K562 (cell line): ENCODE data around the gene MIR17HG. TPM values are rescaled to one million over a fixed set of nuclear protein-coding genes. Genes with fewer than 3 reads are reported as not detected.

Experiments
- ATAC-seq: fragments of 200-7000 bp; cut with Tn5 transposase; 3 replicates; pipeline ENCODE4 v1.9.1; 2020; ENCODE audit warnings: moderate library complexity
- BruUV-seq: library from RNA; stranded (reverse); fragments of 400-500 nt; replicated peaks from 2 replicates; lab custom pipeline; 2021; lab: Mats Ljungman, UMichigan
- CTCF ChIA-PET: fragments of 300-600 bp; formaldehyde crosslinking; extraction: SDS; loops from one replicate; lab custom pipeline; 2021; ENCODE audit warnings: low intra/inter-chr PET ratio; lab: Yijun Ruan, JAX
- POLR2A ChIA-PET: fragments of 300-600, 350-650 bp; sonication (Branson Sonifier 250); formaldehyde crosslinking; extraction: SDS; loops from one replicate; lab custom pipeline; 2021; ENCODE audit warnings: antibody characterized with exemption, inconsistent platforms; lab: Yijun Ruan, JAX
- DNase-seq, 4 experiments: peaks; one replicate each; pipeline versions ENCODE4 v3.0.0 to v3.0.0-alpha.2; 2011 to 2018; ENCODE audit warnings: low spot score in 3 of 4, mixed read lengths in 3 of 4; ENCODE audit errors: extremely low read depth in 1 of 4
- FAIRE-seq: peaks from 2 replicates; lab custom pipeline; 2011; peaks lifted over from hg19 to GRCh38; lab: Jason Lieb, UNC
- H2AFZ ChIP-seq: 2 replicates; pipeline ENCODE4 v1.6.0; 2011; ENCODE audit warnings: low read depth, low read length, control low read depth, inconsistent platforms
- H3K27ac ChIP-seq: fragments of 200-600 bp; 3 replicates; pipeline ENCODE4 v1.8.0; 2011; ENCODE audit warnings: low read depth, mild to moderate bottlenecking, control low read depth, inconsistent platforms, low read length, moderate library complexity, mixed read lengths; ENCODE audit errors: extremely low read depth
- H3K27me3 ChIP-seq, 2 experiments: fragments of 300-600 bp in 1 of 2; 2 replicates in 1 of 2; 3 replicates in 1 of 2; pipeline versions ENCODE4 v1.6.0 to v1.8.0; 2011; ENCODE audit warnings: inconsistent platforms in 2 of 2, low read length in 2 of 2, mild to moderate bottlenecking in 1 of 2, mixed read lengths in 1 of 2, moderate library complexity in 1 of 2; ENCODE audit not compliant: control insufficient read depth in 2 of 2, insufficient read depth in 2 of 2
- H3K36me3 ChIP-seq: fragments of 300-600 bp; 3 replicates; pipeline ENCODE4 v1.8.0; 2011; ENCODE audit warnings: mild to moderate bottlenecking, low read length, inconsistent platforms; ENCODE audit not compliant: control insufficient read depth, insufficient read depth
- H3K4me1 ChIP-seq, 2 experiments: fragments of 200-600 bp in 1 of 2; replicated peaks in 1 of 2; 2 replicates in 1 of 2; 3 replicates in 1 of 2; pipeline versions ENCODE4 v1.5.1 to v1.8.0; 2011; ENCODE audit warnings: inconsistent platforms in 2 of 2, low read length in 2 of 2, mild to moderate bottlenecking in 1 of 2, mixed read lengths in 1 of 2, moderate library complexity in 1 of 2; ENCODE audit not compliant: control insufficient read depth in 2 of 2, insufficient read depth in 2 of 2
- H3K4me2 ChIP-seq: 2 replicates; pipeline ENCODE4 v1.6.1; 2011; ENCODE audit warnings: low read length, control low read depth, inconsistent platforms, mixed read lengths; ENCODE audit not compliant: insufficient read depth
- H3K4me3 ChIP-seq: fragments of 200-600 bp; sonication (generic), shearing (Covaris generic); 2 replicates; pipeline ENCODE4 v1.5.1; 2016; ENCODE audit warnings: control low read depth, inconsistent platforms
- H3K79me2 ChIP-seq: fragments of 200-600 bp; 3 replicates; pipeline ENCODE4 v1.8.0; 2011; ENCODE audit warnings: low read length, inconsistent platforms; ENCODE audit not compliant: control insufficient read depth, insufficient read depth
- H3K9ac ChIP-seq, 2 experiments: 2 replicates each; pipeline versions ENCODE4 v1.6.0 to v1.6.1; 2011; ENCODE audit warnings: low read depth in 2 of 2, low read length in 2 of 2, control low read depth in 1 of 2, inconsistent platforms in 1 of 2, mild to moderate bottlenecking in 1 of 2, mixed read lengths in 1 of 2; ENCODE audit not compliant: insufficient read depth in 1 of 2
- H3K9me1 ChIP-seq: one replicate; pipeline ENCODE4 v1.6.0; 2011; ENCODE audit warnings: inconsistent platforms, mild to moderate bottlenecking, low read length, moderate library complexity; ENCODE audit not compliant: control insufficient read depth, insufficient read depth
- H3K9me3 ChIP-seq: replicated peaks from 2 replicates; pipeline ENCODE4 v1.5.1; 2011; ENCODE audit warnings: low read depth, low read length, inconsistent platforms; ENCODE audit not compliant: control insufficient read depth, insufficient read depth
- H4K20me1 ChIP-seq: replicated peaks from 2 replicates; pipeline ENCODE4 v1.6.1; 2011; ENCODE audit warnings: low read length, inconsistent platforms, mixed read lengths; ENCODE audit not compliant: control insufficient read depth, insufficient read depth
- CHD2 ChIP-seq: IDR thresholded peaks from 2 replicates; pipeline ENCODE4 v1.6.1; 2011; ENCODE audit warnings: low read depth, low read length
- OTX1 ChIP-seq: fragments of 450-650 bp; formaldehyde crosslinking; IDR thresholded peaks from 2 replicates; pipeline ENCODE4 v1.4.0; 2022; ENCODE audit warnings: mild to moderate bottlenecking
- ZNF583 ChIP-seq: fragments of 250-450 bp; sonication (Bioruptor Pico); IDR thresholded peaks from 2 replicates; pipeline ENCODE4 v1.4.0; 2020
- WGBS: fragments of 100-300 bp; shearing (Covaris generic); methylation state at CpG from one replicate; pipeline ENCODE4 v1.1.6; 2016; ENCODE audit warnings: low coverage, mixed read lengths; ENCODE audit not compliant: insufficient coverage; ENCODE audit errors: missing lambda C conversion rate; 5-methylcytosine and 5-hydroxymethylcytosine counted together
- in situ Hi-C: fragments of 300-500 bp; cut with MboI; formaldehyde crosslinking; loops from 4 replicates; pipeline ENCODE4 v1.15.0; 2018; ENCODE audit warnings: inconsistent platforms, mixed read lengths
- intact Hi-C: fragments of 100-400 bp; cut with micrococcal nuclease; formaldehyde crosslinking; loops from 2 replicates; pipeline ENCODE4 v1.14.2; 2022
- polyA plus RNA-seq, 8 experiments: library from polyadenylated mRNA; depleted of rRNA in 4 of 8; stranded (reverse) in 5 of 8; unstranded in 3 of 8; fragments of >200 nt; fragmentation: Nextera tagmentation in 2 of 8; fragmentation: Illumina TruSeq in 1 of 8; extraction: Ambion mirVana in 2 of 8; extraction: Trizol in 1 of 8; gene quantifications; 2 replicates each; pipeline versions ENCODE4 v1.2.1 to v1.2.3, GENCODE V29; 2011 to 2014; ENCODE audit warnings: inconsistent platforms in 1 of 8, missing spikeins in 1 of 8
- total RNA-seq, 7 experiments: library from RNA; depleted of rRNA in 6 of 7; stranded (reverse); fragments of >200 nt in 6 of 7; fragmentation: Illumina TruSeq in 2 of 7; extraction: Trizol in 2 of 7; gene quantifications; 2 replicates each; pipeline versions ENCODE4 v1.2.1 to v1.2.3, GENCODE V29; 2011 to 2021; ENCODE audit warnings: low replicate concordance in 1 of 7
- TF ChIP-seq, protein P1 (sequence below), 2 experiments: fragments of 450-650 bp; formaldehyde crosslinking in 1 of 2; IDR thresholded peaks; 2 replicates each; pipeline versions ENCODE4 v1.4.0 to v1.6.1; 2014 to 2020; ENCODE audit warnings: mild to moderate bottlenecking in 2 of 2, borderline replicate concordance in 1 of 2, low read depth in 1 of 2

Gene MIR17HG
- total and polyA plus RNA-seq, 9 of the 15 experiments (the other 6 are each of a cell fraction or from before 2014, with no cell fraction given) = 44.2 to 218 (median 77.8) TPM

DNA sequence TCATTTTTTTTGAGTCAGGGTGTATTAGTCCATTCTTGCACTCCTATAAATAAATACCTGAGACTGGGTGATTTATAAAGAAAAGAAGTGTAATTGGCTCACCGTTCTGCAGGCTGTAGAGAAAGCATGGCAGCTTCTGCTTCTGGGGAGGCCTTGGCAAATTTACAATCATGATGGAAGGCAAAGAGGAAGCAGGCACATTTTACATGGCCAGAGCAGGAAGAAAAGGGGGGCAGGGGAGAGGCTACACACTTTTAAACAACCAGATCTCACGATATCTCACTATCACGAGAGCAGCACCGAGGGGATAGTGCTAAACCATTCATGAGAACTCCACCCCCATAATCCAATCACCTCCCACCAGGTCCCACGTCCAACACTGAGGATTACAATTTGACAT is 44.5 kb upstream of the MIR17HG start:
- Histone ChIP-seq H3K79me2 (no peaks in the 10 kb centered on the region), H3K9me3 (no peaks in the 10 kb centered on the region), H3K4me3 (no peak overlapping the region), H3K27ac (no peak overlapping the region), H3K4me2 (no peak overlapping the region), H3K9ac (no peak overlapping the region), H3K27me3 (no peaks in the 10 kb centered on the region), H3K36me3 (no peaks in the 10 kb centered on the region), H4K20me1 (no peaks in the 10 kb centered on the region), H2AFZ (no peak overlapping the region), H3K9me1 (no peaks in the 10 kb centered on the region), H3K4me1 (no peaks in the 10 kb centered on the region)
- no peak; the same call in 2 of the 3 replicates for ATAC-seq
- in situ Hi-C loops (no loop called here), intact Hi-C loops (no loop called here)
- under 1% methylated on average over 5 of the region's 5 CpGs for WGBS
- ChIA-PET POLR2A (interaction anchor here (0.6 to 2.3 kb wide), 6 partner anchors 9 to 106 kb away, joined by 3 to 10 read pairs (median 4); no protein-coding TSS in a partner anchor), CTCF (no interaction called here)
- BruUV-seq = no TSS peak
- no peak for DNase-seq
- FAIRE-seq = no peak
- TF ChIP-seq CHD2 = peak; percentile 38; the same call in 1 of the 2 replicates
- no peak for TF ChIP-seq ZNF583
- TF ChIP-seq, protein P1, sequence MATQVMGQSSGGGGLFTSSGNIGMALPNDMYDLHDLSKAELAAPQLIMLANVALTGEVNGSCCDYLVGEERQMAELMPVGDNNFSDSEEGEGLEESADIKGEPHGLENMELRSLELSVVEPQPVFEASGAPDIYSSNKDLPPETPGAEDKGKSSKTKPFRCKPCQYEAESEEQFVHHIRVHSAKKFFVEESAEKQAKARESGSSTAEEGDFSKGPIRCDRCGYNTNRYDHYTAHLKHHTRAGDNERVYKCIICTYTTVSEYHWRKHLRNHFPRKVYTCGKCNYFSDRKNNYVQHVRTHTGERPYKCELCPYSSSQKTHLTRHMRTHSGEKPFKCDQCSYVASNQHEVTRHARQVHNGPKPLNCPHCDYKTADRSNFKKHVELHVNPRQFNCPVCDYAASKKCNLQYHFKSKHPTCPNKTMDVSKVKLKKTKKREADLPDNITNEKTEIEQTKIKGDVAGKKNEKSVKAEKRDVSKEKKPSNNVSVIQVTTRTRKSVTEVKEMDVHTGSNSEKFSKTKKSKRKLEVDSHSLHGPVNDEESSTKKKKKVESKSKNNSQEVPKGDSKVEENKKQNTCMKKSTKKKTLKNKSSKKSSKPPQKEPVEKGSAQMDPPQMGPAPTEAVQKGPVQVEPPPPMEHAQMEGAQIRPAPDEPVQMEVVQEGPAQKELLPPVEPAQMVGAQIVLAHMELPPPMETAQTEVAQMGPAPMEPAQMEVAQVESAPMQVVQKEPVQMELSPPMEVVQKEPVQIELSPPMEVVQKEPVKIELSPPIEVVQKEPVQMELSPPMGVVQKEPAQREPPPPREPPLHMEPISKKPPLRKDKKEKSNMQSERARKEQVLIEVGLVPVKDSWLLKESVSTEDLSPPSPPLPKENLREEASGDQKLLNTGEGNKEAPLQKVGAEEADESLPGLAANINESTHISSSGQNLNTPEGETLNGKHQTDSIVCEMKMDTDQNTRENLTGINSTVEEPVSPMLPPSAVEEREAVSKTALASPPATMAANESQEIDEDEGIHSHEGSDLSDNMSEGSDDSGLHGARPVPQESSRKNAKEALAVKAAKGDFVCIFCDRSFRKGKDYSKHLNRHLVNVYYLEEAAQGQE (IDR thresholded peaks at IDR 0.05; ENCODE audit: borderline replicate concordance) = no peak
- TF ChIP-seq, protein P1 (CRISPR knock-in tag; IDR thresholded peaks at IDR 0.05; ENCODE audit: low read depth) = no peak
- 0 out of 2 replicates have a peak, but pooled peaks have one; percentile 16 for TF ChIP-seq OTX1 (CRISPR knock-in tag)
